Measurements from ENCODE around the gene AFM.

GRCh38 chr4:73437558-73437956 lies 44.0 kb upstream of the AFM start:
- TF ChIP-seq CTCF (IDR thresholded peaks at IDR 0.05) (no peak), EZH2 (IDR thresholded peaks at IDR 0.05) (no peak), EZH2phosphoT487 (IDR thresholded peaks at IDR 0.05) (no peak)
